Astrocyte of the spinal cord (primary cell): Measurements from ENCODE around the gene PTPA.
"Not testable (repeated sequence)": the region's sequence is repeated elsewhere in the genome, so short reads cannot be mapped to it uniquely, and the experiment has no call there.

Experiments used
- DNase-seq: peaks from one replicate; pipeline ENCODE4 v3.0.0; 2011; ENCODE audit warnings: low read depth, low spot score
- H3K4me3 ChIP-seq: 2 replicates; pipeline ENCODE4 v1.5.1; 2011; ENCODE audit warnings: low read depth, mild to moderate bottlenecking, low read length, moderate library complexity
- CTCF ChIP-seq: IDR thresholded peaks from 2 replicates; pipeline ENCODE4 v1.5.1; 2012; ENCODE audit warnings: low read depth, mild to moderate bottlenecking, low read length, inconsistent platforms
- in situ Hi-C: cut with HindIII; loops from 2 replicates; pipeline ENCODE4 v1.10.0; 2017; ENCODE audit warnings: low sequenced_read_pairs

Gene PTPA

DNA sequence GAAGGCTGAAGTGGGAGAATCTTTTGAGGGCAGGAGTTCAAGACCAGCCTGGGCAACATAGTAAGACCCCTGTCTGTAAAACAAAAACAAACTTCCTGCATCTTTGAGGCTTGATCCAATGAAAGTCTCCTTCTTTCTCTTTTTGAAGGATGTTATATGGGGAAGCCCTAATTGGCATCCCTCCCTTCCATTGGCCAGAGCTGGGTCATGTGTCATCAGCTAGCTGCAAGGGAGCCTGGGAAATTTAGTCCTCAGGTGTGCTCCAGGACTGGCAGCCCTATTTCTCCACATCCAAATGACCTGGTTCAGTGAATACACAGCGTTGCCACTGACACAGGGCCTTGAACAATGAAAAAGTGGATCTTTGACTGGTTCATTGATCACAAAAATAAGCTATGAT lies 75.8 kb downstream of the PTPA start:
- DNase-seq = no peak
- H3K4me3 ChIP-seq = no peak overlapping the region
- TF ChIP-seq CTCF = no peak
- in situ Hi-C loops = no loop called here

GRCh38 chr9:129189971-129190370 lies 78.8 kb downstream of the PTPA start:
- H3K4me3 ChIP-seq, in situ Hi-C loops, DNase-seq: not testable (repeated sequence)

- in situ Hi-C loops = no loop called here
- no peak overlapping the region for H3K4me3 ChIP-seq
- no peak for DNase-seq
- TF ChIP-seq CTCF = no peak
These were observed 80.0 kb downstream of the PTPA start for GRCh38 chr9:129191234-129191633.

- no peak for TF ChIP-seq CTCF
- in situ Hi-C loops = no loop called here
- no peak for DNase-seq
- H3K4me3 ChIP-seq = no peak overlapping the region
These were observed 82.4 kb downstream of the PTPA start for GRCh38 chr9:129193655-129194054.

DNA sequence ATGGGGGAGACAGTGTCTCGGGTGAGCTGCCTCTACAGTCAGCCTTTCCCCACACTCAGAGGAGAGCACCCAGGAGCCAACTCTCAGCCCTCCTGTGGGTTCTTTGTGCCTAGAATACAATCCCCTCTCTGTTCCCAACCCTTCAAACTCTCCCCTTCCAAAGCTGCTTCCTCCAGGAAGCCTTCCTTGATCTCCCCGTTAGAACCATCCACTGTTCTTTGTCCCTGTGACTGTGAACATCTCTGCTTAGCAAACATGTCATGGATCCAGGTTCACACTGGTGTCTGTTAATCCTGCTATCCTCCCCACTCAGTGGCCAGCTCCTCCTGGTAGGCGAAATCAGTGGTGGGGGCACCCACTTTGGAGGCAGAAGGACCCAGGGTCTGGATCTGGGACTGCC lies 83.0 kb downstream of the PTPA start:
- no peak for DNase-seq
- no peak overlapping the region for H3K4me3 ChIP-seq
- no peak for TF ChIP-seq CTCF
- in situ Hi-C loops = no loop called here

- TF ChIP-seq CTCF = no peak
These were observed 84.4 kb downstream of the PTPA start for GRCh38 chr9:129195606-129196005.

GRCh38 chr9:129197045-129197444 lies 85.8 kb downstream of the PTPA start:
- in situ Hi-C loops, H3K4me3 ChIP-seq: not testable (repeated sequence)

More at GRCh38 chr9:129195606-129196005, 84.4 kb downstream of the PTPA start:
- no peak overlapping the region for H3K4me3 ChIP-seq
- DNase-seq = no peak
- in situ Hi-C loops = no loop called here

GRCh38 chr9:129197978-129198318 lies 86.7 kb downstream of the PTPA start:
- no peak overlapping the region for H3K4me3 ChIP-seq
- no peak for TF ChIP-seq CTCF
- in situ Hi-C loops = no loop called here
- DNase-seq = no peak

More at GRCh38 chr9:129197045-129197444, 85.8 kb downstream of the PTPA start:
- DNase-seq = not testable (repeated sequence)
